Testis (tissue), 3 donors: ENCODE results near the gene PTPRE. TPM values are rescaled to one million over a fixed set of nuclear protein-coding genes. Genes with fewer than 3 reads are reported as not detected.

Source experiments
- DNase-seq: peaks from one replicate; pipeline ENCODE4 v3.0.0-alpha.2; 2019
- H3K27ac ChIP-seq, 2 donors: fragments of 200-600 bp; sonication (generic); one replicate each; pipeline ENCODE4 v1.5.1; 2019
- H3K27me3 ChIP-seq: fragments of 200-600 bp; sonication (generic); one replicate; pipeline ENCODE4 v1.5.1; 2019
- H3K36me3 ChIP-seq: fragments of 200-600 bp; sonication (generic); one replicate; pipeline ENCODE4 v1.5.1; 2017; ENCODE audit warnings: low read depth; ENCODE audit errors: missing control alignments
- H3K4me1 ChIP-seq: fragments of 200-600 bp; sonication (generic); one replicate; pipeline ENCODE4 v1.5.1; 2019
- H3K4me3 ChIP-seq, 2 donors: fragments of 200-600 bp; sonication (generic); one replicate each; pipeline ENCODE4 v1.5.1; 2017 to 2019
- H3K9me3 ChIP-seq: fragments of 200-600 bp; sonication (generic); one replicate; pipeline ENCODE4 v1.5.1; 2017
- CTCF ChIP-seq, 3 experiments: fragments of 450-650 bp in 2 of 3; fragments of 200-600 bp in 1 of 3; sonication (generic) in 1 of 3; IDR thresholded peaks; one replicate each; pipeline ENCODE4 v1.5.1; 2016 to 2019; ENCODE audit warnings: antibody characterized with exemption in 3 of 3, mild to moderate bottlenecking in 2 of 3, moderate library complexity in 1 of 3
- POLR2A ChIP-seq: fragments of 450-650 bp; IDR thresholded peaks from one replicate; pipeline ENCODE4 v1.6.1; 2017; ENCODE audit warnings: antibody characterized with exemption, mild to moderate bottlenecking, moderate library complexity
- WGBS, 2 donors: methylation state at CpG; one replicate each; pipeline ENCODE4 v1.1.5; 2018; 5-methylcytosine and 5-hydroxymethylcytosine counted together
- intact Hi-C: fragments of 100-400 bp; cut with DNase I; formaldehyde crosslinking; loops from one replicate; pipeline ENCODE4 v1.15.1; 2023; ENCODE audit warnings: low total_unique reads
- polyA plus RNA-seq: library from polyadenylated mRNA; stranded (reverse); fragments of 350-450 nt; fragmentation: Illumina TruSeq; extraction: RNeasy Lipid Tissue Mini Kit (QIAGEN cat#74804); gene quantifications from one replicate; pipeline ENCODE4 v1.2.3, GENCODE V29; 2014; ENCODE audit warnings: low read depth, low replicate concordance; ENCODE audit not compliant: insufficient read depth
- total RNA-seq, 2 donors: library from RNA; depleted of rRNA; stranded (reverse); fragments of >200 nt; gene quantifications; one replicate each; pipeline ENCODE4 v1.2.3, GENCODE V29; 2016

Gene PTPRE
- total and polyA plus RNA-seq, 3 donors from 2014 or later, result 10.0 to 26.6 (median 15.3) TPM

GRCh38 chr10:128030498-128031072 lies 123.7 kb downstream of the PTPRE start:
- intact Hi-C loops, result no loop called here
- H3K4me3 ChIP-seq, result no peak overlapping the region
- no peak overlapping the region for H3K27ac ChIP-seq
- H3K27me3 ChIP-seq, result no peaks in the 10 kb centered on the region
- H3K9me3 ChIP-seq, result no peaks in the 10 kb centered on the region
- DNase-seq, result no peak
- TF ChIP-seq CTCF (IDR thresholded peaks at IDR 0.05), result no peak
- TF ChIP-seq POLR2A, result no peak
- WGBS, 2 donors, result 86% methylated on average over 12 to 17 of the region's 17 CpGs
- peaks cover 5% of the 10 kb centered on the region for H3K4me1 ChIP-seq
- H3K36me3 ChIP-seq, result no peaks in the 10 kb centered on the region

- Histone ChIP-seq H3K4me3 (no peak overlapping the region), H3K4me1 (peaks cover 5% of the 10 kb centered on the region), H3K27ac (no peak overlapping the region), H3K9me3 (no peaks in the 10 kb centered on the region), H3K27me3 (no peaks in the 10 kb centered on the region), H3K36me3 (no peaks in the 10 kb centered on the region)
- intact Hi-C loops, result no loop called here
- no peak for TF ChIP-seq POLR2A
- no peak for DNase-seq
- WGBS, 2 donors, result 88 to 90% methylated on average over 7 to 9 of the region's 9 CpGs
Observed at GRCh38 chr10:128031216-128031615, 124.3 kb downstream of the PTPRE start.

GRCh38 chr10:128032466-128032865 lies 125.6 kb downstream of the PTPRE start:
- no peak for TF ChIP-seq CTCF (IDR thresholded peaks at IDR 0.05)

GRCh38 chr10:128035557-128035973 lies 128.7 kb downstream of the PTPRE start:
- intact Hi-C loops, result no loop called here

More at GRCh38 chr10:128032466-128032865, 125.6 kb downstream of the PTPRE start:
- Histone ChIP-seq H3K27ac (no peak overlapping the region), H3K4me3 (no peak overlapping the region), H3K27me3 (no peaks in the 10 kb centered on the region), H3K36me3 (no peaks in the 10 kb centered on the region), H3K4me1 (no peaks in the 10 kb centered on the region), H3K9me3 (no peaks in the 10 kb centered on the region)
- intact Hi-C loops, result no loop called here
- DNase-seq, result no peak
- WGBS, 2 donors, result 77 to 87% methylated on average over 5 of the region's 5 CpGs

GRCh38 chr10:128036011-128036615 lies 129.2 kb downstream of the PTPRE start:
- WGBS, 2 donors, result 79 to 81% methylated on average over 8 to 9 of the region's 9 CpGs
- Histone ChIP-seq H3K27ac (no peak overlapping the region), H3K4me3 (no peak overlapping the region), H3K27me3 (no peaks in the 10 kb centered on the region), H3K9me3 (no peaks in the 10 kb centered on the region), H3K4me1 (no peaks in the 10 kb centered on the region), H3K36me3 (no peaks in the 10 kb centered on the region)
- TF ChIP-seq CTCF (IDR thresholded peaks at IDR 0.05) (no peak), POLR2A (no peak)
- no peak for DNase-seq
- intact Hi-C loops, result no loop called here

More at GRCh38 chr10:128035557-128035973, 128.7 kb downstream of the PTPRE start:
- H3K36me3 ChIP-seq, result no peaks in the 10 kb centered on the region
- no peak overlapping the region for H3K27ac ChIP-seq
- H3K4me1 ChIP-seq, result no peaks in the 10 kb centered on the region
- TF ChIP-seq CTCF (IDR thresholded peaks at IDR 0.05), result peak; percentile 46 to 72 (median 59)
- TF ChIP-seq POLR2A, result no peak
- peak; percentile 60 for DNase-seq
- no peaks in the 10 kb centered on the region for H3K9me3 ChIP-seq
- H3K4me3 ChIP-seq, result no peak overlapping the region
- no peaks in the 10 kb centered on the region for H3K27me3 ChIP-seq
- WGBS, 2 donors, result 57 to 64% methylated on average over 1 to 5 of the region's 5 CpGs
